GM23338 (cell line): ENCODE measurements around the gene VOPP1. TPM values are rescaled to one million over a fixed set of nuclear protein-coding genes. Genes with fewer than 3 reads are reported as not detected.
A peak's percentile ranks its signal among the peaks of the same experiment; 100 is the strongest.

Source experiments
- ATAC-seq: fragments of 200-7000 bp; cut with Tn5 transposase; 3 replicates; pipeline ENCODE4 v1.9.1; 2020
- DNase-seq: peaks from one replicate; pipeline ENCODE4 v3.0.0-alpha.2; 2015; ENCODE audit warnings: low spot score
- H2AFZ ChIP-seq: fragments of 200-600 bp; sonication (generic); 2 replicates; pipeline ENCODE4 v1.8.0; 2016; ENCODE audit warnings: antibody characterized with exemption, mild to moderate bottlenecking, moderate library complexity
- H3F3A ChIP-seq: fragments of 200-600 bp; sonication (generic); replicated peaks from 2 replicates; pipeline ENCODE4 v1.8.0; 2017; ENCODE audit warnings: antibody characterized with exemption, mixed run types, low read depth
- H3K27ac ChIP-seq: fragments of 200-600 bp; sonication (generic); 2 replicates; pipeline ENCODE4 v1.6.1; 2016; ENCODE audit warnings: low read depth
- H3K27me3 ChIP-seq: fragments of 200-600 bp; sonication (generic); 2 replicates; pipeline ENCODE4 v1.8.0; 2016; ENCODE audit warnings: mild to moderate bottlenecking, mixed run types, moderate library complexity; ENCODE audit not compliant: insufficient read depth
- H3K36me3 ChIP-seq: fragments of 200-600 bp; sonication (generic); 2 replicates; pipeline ENCODE4 v1.8.0; 2016; ENCODE audit warnings: mild to moderate bottlenecking; ENCODE audit not compliant: insufficient read depth
- H3K4me1 ChIP-seq: fragments of 200-600 bp; sonication (generic); 2 replicates; pipeline ENCODE4 v1.8.0; 2016; ENCODE audit warnings: mild to moderate bottlenecking, moderate library complexity; ENCODE audit not compliant: insufficient read depth
- H3K4me2 ChIP-seq: fragments of 200-600 bp; sonication (generic); 2 replicates; pipeline ENCODE4 v1.7.1; 2017; ENCODE audit warnings: mixed run types
- H3K4me3 ChIP-seq: fragments of 200-600 bp; sonication (generic); 2 replicates; pipeline ENCODE4 v1.6.1; 2016; ENCODE audit warnings: mixed run types
- H3K79me2 ChIP-seq: fragments of 200-600 bp; sonication (generic); replicated peaks from 2 replicates; pipeline ENCODE4 v1.8.0; 2017; ENCODE audit warnings: mild to moderate bottlenecking; ENCODE audit not compliant: insufficient read depth
- H3K9me2 ChIP-seq: fragments of 200-600 bp; sonication (generic); 2 replicates; pipeline ENCODE4 v1.8.0; 2017; ENCODE audit not compliant: insufficient read depth
- H4K20me1 ChIP-seq: fragments of 200-600 bp; sonication (generic); replicated peaks from 2 replicates; pipeline ENCODE4 v1.8.0; 2017; ENCODE audit warnings: mild to moderate bottlenecking; ENCODE audit not compliant: insufficient read depth
- H3K27ac Mint-ChIP-seq: 2 replicates; pipeline ENCODE4 v1.8.0; 2020; ENCODE audit warnings: inconsistent platforms, mild to moderate bottlenecking, moderate library complexity, mixed read lengths
- H3K27me3 Mint-ChIP-seq: 3 replicates; pipeline ENCODE4 v1.8.0; 2022; ENCODE audit warnings: low read depth, mild to moderate bottlenecking, moderate library complexity, mixed read lengths, inconsistent platforms; ENCODE audit not compliant: insufficient read depth, poor library complexity
- H3K36me3 Mint-ChIP-seq: 3 replicates; pipeline ENCODE4 v1.8.0; 2021; ENCODE audit warnings: low read depth, mild to moderate bottlenecking, inconsistent platforms, moderate library complexity, mixed read lengths
- H3K4me1 Mint-ChIP-seq: 3 replicates; pipeline ENCODE4 v1.8.0; 2020; ENCODE audit warnings: mild to moderate bottlenecking, inconsistent platforms, mixed read lengths
- H3K4me3 Mint-ChIP-seq: 3 replicates; pipeline ENCODE4 v1.8.0; 2021; ENCODE audit warnings: moderate library complexity, mild to moderate bottlenecking, inconsistent platforms, mixed read lengths
- H3K9me3 Mint-ChIP-seq: 3 replicates; pipeline ENCODE4 v1.8.0; 2020; ENCODE audit warnings: moderate library complexity, mild to moderate bottlenecking, inconsistent platforms, mixed read lengths
- CREB1 ChIP-seq: fragments of 250-450 bp; sonication (Bioruptor Pico); IDR thresholded peaks from 2 replicates; pipeline ENCODE4 v1.5.0; 2020; ENCODE audit warnings: low read depth, mild to moderate bottlenecking, moderate library complexity
- CTCF ChIP-seq, 2 experiments: fragments of 200-600 bp in 1 of 2; sonication (generic) in 1 of 2; conservative IDR thresholded peaks; 2 replicates each; pipeline versions ENCODE4 v1.5.1 to v1.6.1; 2016 to 2017; ENCODE audit warnings: antibody characterized with exemption in 2 of 2, low read depth in 2 of 2, mild to moderate bottlenecking in 2 of 2, moderate library complexity in 1 of 2
- ETS1 ChIP-seq: IDR thresholded peaks from 2 replicates; pipeline ENCODE4 v1.6.1; 2016; ENCODE audit warnings: antibody characterized with exemption
- EZH2 ChIP-seq: fragments of 200-600 bp; sonication (generic); IDR thresholded peaks from one replicate; pipeline ENCODE4 v1.8.0; 2017; ENCODE audit warnings: antibody characterized with exemption, mild to moderate bottlenecking, low read depth; ENCODE audit not compliant: unreplicated experiment
- EZH2phosphoT487 ChIP-seq: fragments of 200-600 bp; sonication (generic); IDR thresholded peaks from one replicate; pipeline ENCODE4 v1.8.1; 2018; ENCODE audit warnings: antibody characterized with exemption; ENCODE audit not compliant: unreplicated experiment
- NANOG ChIP-seq: IDR thresholded peaks from 2 replicates; pipeline ENCODE4 v1.6.1; 2016; ENCODE audit warnings: antibody characterized with exemption, borderline replicate concordance
- POLR2AphosphoS5 ChIP-seq: IDR thresholded peaks from 2 replicates; pipeline ENCODE4 v1.6.1; 2016; ENCODE audit warnings: antibody characterized with exemption, low read depth
- STAT1 ChIP-seq: IDR thresholded peaks from one replicate; pipeline ENCODE4 v1.6.1; 2016; ENCODE audit warnings: antibody characterized with exemption; ENCODE audit not compliant: unreplicated experiment
- ZNF114 ChIP-seq: fragments of 250-450 bp; sonication (Bioruptor Pico); IDR thresholded peaks from 2 replicates; pipeline ENCODE4 v1.5.0; 2020; ENCODE audit warnings: mild to moderate bottlenecking, moderate library complexity
- ZNF331 ChIP-seq: fragments of 250-450 bp; sonication (Bioruptor Pico); IDR thresholded peaks from 2 replicates; pipeline ENCODE4 v1.5.0; 2020; ENCODE audit warnings: low read depth, mild to moderate bottlenecking, moderate library complexity
- polyA plus RNA-seq: library from polyadenylated mRNA; unstranded; fragments of >200 nt; fragmentation: Nextera tagmentation; extraction: Ambion mirVana; gene quantifications from 2 replicates; pipeline ENCODE4 v1.2.1, GENCODE V29; 2016
- total RNA-seq: library from RNA; depleted of rRNA; stranded (reverse); fragments of >200 nt; shearing (Covaris generic); gene quantifications from 2 replicates; pipeline ENCODE4 v1.2.3, GENCODE V29; 2014

The VOPP1 gene
- total and polyA plus RNA-seq, 2 experiments from 2014 or later, result 28.2 to 73.7 TPM

- Histone ChIP-seq H4K20me1 (peaks cover 6% of the 10 kb centered on the region; the same call in 1 of the 2 replicates), H3K36me3 (no peaks in the 10 kb centered on the region), H3K4me3 (peak overlapping the region; percentile 93; the same call in 1 of the 2 replicates), H3K4me2 (peak overlapping the region; percentile 66), H3K79me2 (peaks cover 28% of the 10 kb centered on the region), H3K9me2 (no peaks in the 10 kb centered on the region), H3K27ac (no peak overlapping the region), H3F3A (peaks cover 4% of the 10 kb centered on the region), H3K27me3 (peaks cover 21% of the 10 kb centered on the region), H3K4me1 (peaks cover 36% of the 10 kb centered on the region), H2AFZ (no peak overlapping the region)
- Mint-ChIP-seq H3K36me3 (peaks cover 3% of the 10 kb centered on the region; the same call in 1 of the 3 replicates), H3K9me3 (no peaks in the 10 kb centered on the region), H3K4me3 (peak overlapping the region; percentile 13; the same call in 2 of the 3 replicates), H3K27ac (no peak overlapping the region), H3K4me1 (peaks cover 34% of the 10 kb centered on the region), H3K27me3 (peaks cover 23% of the 10 kb centered on the region)
- DNase-seq, result no peak
- no peak for TF ChIP-seq CREB1 (CRISPR knock-in tag)
- TF ChIP-seq STAT1, result no peak
- TF ChIP-seq POLR2AphosphoS5, result no peak
- TF ChIP-seq ETS1, result no peak
- TF ChIP-seq EZH2phosphoT487, result no peak
- no peak for TF ChIP-seq ZNF331
- TF ChIP-seq NANOG, result no peak
- TF ChIP-seq EZH2, result no peak
- ATAC-seq, result no peak
Measured at GRCh38 chr7:55574051-55574717, 1.9 kb upstream of the VOPP1 start.

GRCh38 chr7:55573234-55573900 lies 1.1 kb upstream of the VOPP1 start:
- TF ChIP-seq ETS1, result no peak
- no peak for TF ChIP-seq ZNF114 (CRISPR knock-in tag)
- no peak for TF ChIP-seq CTCF (conservative IDR thresholded peaks at IDR 0.05; ENCODE audit: low read depth in 2 of 2)
- no peaks in the 10 kb centered on the region for H3K9me3 Mint-ChIP-seq
- H3K9me2 ChIP-seq, result no peaks in the 10 kb centered on the region
- H3K36me3 Mint-ChIP-seq, result peaks cover 3% of the 10 kb centered on the region; the same call in 1 of the 3 replicates
- ATAC-seq, result peak; percentile 27
- H3K4me1 ChIP-seq, result peaks cover 44% of the 10 kb centered on the region
- H3K4me3 Mint-ChIP-seq, result peak overlapping the region; percentile 84
- H3K27ac Mint-ChIP-seq, result no peak overlapping the region
- peak overlapping the region; percentile 84 for H3K4me2 ChIP-seq
- H3K36me3 ChIP-seq, result no peaks in the 10 kb centered on the region
- peaks cover 21% of the 10 kb centered on the region for H3K27me3 ChIP-seq
- H4K20me1 ChIP-seq, result 0 out of 2 replicates have a peak, but pooled peaks cover 11% of the 10 kb centered on the region
- H3K4me3 ChIP-seq, result peak overlapping the region; percentile 93
- no peak overlapping the region for H3K27ac ChIP-seq
- DNase-seq, result peak; percentile 47
- H2AFZ ChIP-seq, result peak overlapping the region; percentile 99; the same call in 1 of the 2 replicates
- H3K79me2 ChIP-seq, result peaks cover 36% of the 10 kb centered on the region
- peaks cover 42% of the 10 kb centered on the region for H3K4me1 Mint-ChIP-seq
- H3K27me3 Mint-ChIP-seq, result peaks cover 24% of the 10 kb centered on the region
- H3F3A ChIP-seq, result peaks cover 4% of the 10 kb centered on the region
